Stimulated activated CD4-positive, alpha-beta T cell treated with anti-CD3 and anti-CD28 coated beads, Interleukin-1b, Interleukin-23, amount 100 ng/mL, for 1 hour (primary cell): ENCODE measurements around the gene ZSCAN9.

Experiments used
- DNase-seq, 2 donors: peaks; one replicate each; pipeline ENCODE4 v3.0.0-alpha.2; 2020; ENCODE audit warnings: low read depth in 2 of 2

The ZSCAN9 gene

DNA sequence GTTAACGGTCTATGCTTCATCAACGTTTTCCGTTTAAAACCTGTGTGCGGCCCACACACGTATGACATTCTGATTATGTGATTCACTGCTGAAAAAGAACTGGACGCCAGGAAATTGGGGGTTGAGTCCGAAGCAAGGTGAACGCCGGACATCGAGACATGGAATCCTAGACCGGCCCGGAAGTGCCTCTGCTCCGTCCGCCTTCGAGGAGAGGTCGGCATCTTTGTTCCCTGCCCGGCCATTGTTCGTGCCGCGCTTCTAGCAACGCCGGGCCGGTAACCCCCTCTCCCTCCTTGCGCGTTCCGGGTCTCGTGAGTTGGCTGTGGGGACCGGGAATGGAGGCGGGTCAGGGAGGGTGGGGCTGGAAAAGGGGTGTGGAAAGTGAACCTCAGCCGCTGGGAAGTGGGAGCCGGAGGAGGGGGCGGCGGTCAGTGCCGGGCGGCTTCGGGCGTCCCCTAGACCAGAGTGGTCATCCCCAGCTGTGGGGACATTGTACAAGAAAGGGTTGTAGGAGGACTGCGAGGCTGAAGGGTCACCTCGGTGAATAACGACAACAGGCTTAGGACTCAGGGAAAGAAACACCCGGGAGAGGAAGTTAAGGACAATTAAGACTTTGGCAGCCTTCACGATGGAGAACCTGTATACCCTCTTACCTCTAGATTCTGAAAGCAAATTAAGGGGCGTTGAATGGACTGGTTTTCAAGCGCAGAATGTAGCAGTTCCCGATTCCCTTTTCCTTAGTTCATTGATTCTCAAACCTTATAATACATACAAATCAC, at the start of gene ZSCAN9:
ZSCAN9 (plus strand) TSS at position 220 of the 779 bp plus-strand sequence. CDS start 1,810 bp downstream, outside the sequence.
- no peak for DNase-seq

DNA sequence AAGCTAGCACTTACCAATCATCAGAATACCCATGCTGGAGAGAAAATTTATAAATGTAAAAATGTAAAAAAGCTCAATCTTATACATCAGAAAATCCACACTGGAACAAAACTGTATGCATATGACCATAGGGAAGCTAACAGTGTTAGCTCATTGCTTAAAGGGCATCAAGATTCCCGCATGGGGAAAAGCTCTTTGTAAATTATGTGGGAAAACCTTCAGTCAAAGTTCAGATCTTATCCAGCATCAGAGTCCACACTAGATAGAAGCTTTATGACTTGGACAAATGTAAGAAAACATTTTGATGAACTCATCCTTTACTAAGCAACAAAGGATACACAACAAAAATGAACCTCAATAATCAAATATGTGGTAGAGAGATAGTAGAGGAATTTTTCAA, 48.7 kb upstream of the ZSCAN9 start:
- no peak for DNase-seq

DNA sequence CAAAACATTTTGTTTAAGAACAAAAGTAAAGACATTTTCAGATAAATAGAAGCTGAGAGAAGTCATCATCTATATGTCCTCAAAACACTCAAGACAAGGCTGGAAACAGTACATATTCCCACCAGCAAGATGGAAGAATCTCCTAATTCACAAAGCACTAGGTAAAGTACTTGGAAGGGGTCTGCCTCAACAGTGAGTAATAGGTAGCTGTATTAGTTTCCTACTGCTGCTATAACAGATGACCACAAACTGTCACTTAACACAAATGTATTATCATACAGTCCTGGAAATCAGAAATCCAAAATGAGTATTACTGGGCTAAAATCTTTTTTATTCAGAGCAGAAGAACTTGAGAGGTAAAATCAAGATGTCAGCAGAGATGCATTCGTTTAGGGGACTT, 42.8 kb upstream of the ZSCAN9 start:
- DNase-seq: no peak

DNA sequence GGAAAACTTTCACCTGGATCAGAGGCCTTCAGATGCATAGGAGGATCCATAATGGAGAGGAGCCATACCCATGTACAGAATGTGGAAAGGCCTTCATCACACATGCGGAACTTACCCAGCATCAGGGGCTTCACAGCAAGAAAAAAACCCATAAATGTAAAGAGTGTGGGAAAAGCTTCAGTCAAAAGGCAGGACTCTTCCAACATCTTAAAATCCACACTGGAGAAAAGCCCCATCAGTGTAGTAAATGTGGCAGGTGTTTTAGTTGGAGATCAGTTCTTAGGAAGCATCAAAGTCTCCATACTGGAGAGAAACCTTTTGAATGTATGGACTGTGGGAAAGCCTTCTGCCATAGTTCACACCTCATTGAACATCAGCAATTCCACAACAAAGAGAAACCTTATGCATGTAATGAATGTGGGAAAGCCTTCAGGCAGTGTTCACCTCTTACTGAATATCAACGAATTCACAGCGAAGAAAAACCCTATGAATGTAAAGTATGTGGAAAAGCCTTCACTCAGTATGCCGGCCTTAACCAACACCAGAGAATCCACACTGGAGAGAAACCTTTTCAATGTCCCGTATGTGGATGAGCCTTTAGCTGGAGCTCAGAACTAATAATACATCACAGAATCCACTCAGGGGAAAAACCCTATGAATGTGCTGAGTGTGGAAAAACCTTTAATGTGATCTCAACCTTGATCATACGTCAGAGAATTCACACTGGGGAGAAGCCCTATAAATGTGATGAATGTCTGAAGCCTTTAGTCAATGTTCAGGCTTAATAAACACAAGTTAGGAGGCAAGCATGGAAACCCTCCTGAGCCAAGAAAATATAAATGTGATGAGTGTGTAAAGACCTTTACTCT, 36.7 kb upstream of the ZSCAN9 start:
- DNase-seq: no peak

DNA sequence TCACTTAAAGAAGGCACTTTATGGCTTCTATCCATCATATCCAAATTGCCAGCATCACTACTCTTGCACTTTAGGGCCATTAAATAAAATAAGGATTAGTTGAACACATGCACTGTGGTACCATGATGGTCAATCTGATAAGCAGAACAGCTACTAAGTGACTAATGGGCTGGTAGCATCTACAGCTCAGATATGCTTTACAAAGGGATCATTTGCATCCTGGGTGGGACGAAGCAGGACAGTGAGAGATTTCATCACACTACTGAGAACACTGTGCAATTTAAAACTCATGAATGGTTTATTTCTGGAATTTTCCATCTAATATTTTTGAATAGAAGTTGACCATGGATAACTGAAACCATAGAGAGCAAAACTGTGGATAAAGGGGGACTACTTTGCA, 25.1 kb upstream of the ZSCAN9 start:
- no peak for DNase-seq

DNA sequence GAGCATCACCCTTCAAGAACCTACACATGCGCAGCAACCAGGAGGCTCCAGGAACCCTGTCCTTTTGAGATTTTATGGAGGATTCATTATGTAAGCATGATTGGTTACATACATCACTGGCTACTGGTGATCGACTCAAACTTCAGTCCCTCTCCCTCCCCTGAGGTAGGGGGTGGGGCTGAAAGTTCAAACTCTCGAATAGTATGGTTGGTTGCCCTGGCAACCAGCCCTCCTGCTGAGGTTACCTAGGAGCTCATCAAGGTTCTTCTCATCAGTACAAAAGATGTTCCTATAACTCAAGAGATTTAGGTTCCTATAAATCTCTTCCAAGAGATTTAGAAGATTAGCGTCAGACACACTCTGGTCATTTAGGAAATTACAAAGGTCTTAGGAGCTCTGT, 21.9 kb upstream of the ZSCAN9 start:
- DNase-seq: no peak

DNA sequence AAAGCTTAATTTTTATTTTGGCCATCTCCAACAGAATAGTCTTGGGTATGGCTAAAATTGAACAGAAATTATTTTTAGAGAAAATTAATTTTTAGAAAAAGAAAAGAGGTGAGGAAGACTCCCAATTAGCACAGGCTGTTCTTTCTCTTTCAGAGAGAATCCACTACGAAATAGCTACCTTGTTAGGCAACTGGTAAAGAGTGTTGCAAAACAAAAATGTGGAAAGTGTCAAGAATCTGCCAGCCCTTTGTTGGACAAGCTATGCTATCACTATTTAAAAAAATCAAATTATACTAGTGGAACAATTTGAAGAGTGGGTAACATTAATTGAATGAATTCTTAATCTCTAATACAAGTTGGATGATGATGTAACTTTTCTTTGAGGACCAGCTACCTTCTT, 19.2 kb upstream of the ZSCAN9 start:
- no peak for DNase-seq

DNA sequence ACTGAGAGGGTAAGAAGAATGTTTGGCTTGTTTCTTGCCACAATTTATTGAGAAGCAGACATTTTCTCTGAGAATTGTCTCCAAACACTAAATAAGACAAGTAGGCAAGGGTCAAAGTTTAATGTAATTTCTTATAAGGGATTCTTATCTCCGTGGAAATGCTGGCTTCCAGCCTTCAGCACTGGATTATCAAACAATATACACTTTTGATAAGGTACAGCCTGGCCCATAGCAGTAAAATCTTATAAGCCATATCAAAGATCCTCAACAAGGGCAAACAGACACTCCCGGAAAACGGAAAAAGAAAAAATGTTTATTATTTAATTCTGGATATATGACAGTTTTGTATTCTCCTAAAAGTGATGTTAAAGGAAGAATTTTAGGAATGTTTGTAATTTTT, 18.5 kb upstream of the ZSCAN9 start:
- no peak for DNase-seq

DNA sequence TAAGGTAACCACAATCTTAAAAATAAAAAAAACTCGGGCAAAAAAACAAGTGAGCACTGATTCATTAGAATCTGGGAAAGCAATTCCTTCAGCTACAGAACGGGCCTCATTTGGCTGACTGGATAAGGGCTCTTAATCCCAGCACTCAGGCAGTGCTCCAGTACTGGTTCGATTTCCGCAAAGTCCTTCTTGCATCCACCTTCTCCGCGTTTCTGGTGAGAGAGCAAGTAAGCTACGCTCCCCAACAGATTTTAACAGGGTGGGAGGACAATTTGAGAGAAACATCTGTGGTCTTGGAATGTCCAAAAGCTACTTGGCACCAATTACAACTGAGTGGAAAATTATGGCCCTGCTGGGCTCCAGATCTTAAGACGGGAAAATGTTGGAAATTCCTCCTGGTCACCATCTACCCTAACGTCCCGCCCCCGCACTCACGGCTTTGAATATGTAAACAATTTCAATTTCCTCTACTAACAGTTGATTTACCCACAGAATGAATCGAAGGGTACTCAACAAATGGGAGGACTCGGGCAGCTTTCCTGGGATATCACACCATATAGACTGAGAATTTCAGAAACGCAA, 18.1 kb upstream of the ZSCAN9 start:
- DNase-seq: no peak

DNA sequence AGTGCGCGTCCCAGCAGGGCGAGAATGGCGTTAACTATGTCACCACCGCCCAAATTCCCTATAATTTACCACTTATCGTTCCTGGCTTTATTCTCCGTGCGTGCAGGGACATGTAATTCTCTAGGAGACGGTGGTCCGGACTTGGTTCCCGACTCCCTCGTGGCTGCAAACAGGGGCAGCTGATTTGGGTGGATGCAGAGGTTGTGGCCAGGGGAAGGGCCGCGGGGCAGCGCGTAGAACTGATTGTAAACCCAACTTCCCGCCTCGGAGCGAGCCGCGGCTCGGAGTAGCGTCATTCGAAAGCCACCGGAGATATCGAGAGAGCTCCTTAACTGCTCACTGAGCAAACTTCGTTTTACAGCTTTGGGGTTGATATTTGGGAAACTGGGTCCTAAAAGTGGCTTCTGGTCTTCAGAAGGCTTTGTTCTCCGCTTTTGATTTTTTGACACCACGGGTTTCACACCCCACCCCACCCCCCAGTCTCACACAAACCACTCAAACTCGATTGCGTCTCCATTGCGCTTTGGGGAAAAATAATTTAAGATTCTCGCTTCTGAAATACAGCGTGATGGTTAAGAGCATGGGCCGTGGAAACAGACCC, 17.5 kb upstream of the ZSCAN9 start:
- no peak for DNase-seq

DNA sequence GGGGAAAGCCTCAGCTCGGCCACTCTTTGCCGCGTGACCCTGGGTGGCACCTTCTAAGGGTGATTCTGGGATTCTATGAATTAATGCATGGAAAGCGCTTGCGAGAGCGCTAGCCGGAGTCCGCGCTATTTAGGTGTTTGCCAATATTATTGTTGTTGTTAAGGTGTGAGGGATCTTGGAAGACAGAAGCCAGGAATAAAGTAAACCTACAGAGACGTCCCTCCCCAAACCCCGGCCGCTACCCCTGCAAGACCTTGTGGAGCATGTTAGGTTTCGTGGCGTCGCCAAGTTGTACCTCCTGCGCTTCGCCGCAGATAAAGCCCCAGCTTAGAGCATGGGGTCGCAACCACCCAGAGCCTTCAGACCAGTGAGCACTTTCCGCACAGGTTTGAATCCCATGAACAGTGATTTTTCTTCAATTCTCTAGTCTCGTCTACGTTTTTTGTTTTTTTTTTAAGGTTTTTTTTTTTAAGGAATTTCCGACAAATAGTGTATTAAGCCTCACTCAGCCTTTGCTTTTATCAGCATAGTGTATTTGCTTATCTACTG, 16.9 kb upstream of the ZSCAN9 start:
- no peak for DNase-seq

DNA sequence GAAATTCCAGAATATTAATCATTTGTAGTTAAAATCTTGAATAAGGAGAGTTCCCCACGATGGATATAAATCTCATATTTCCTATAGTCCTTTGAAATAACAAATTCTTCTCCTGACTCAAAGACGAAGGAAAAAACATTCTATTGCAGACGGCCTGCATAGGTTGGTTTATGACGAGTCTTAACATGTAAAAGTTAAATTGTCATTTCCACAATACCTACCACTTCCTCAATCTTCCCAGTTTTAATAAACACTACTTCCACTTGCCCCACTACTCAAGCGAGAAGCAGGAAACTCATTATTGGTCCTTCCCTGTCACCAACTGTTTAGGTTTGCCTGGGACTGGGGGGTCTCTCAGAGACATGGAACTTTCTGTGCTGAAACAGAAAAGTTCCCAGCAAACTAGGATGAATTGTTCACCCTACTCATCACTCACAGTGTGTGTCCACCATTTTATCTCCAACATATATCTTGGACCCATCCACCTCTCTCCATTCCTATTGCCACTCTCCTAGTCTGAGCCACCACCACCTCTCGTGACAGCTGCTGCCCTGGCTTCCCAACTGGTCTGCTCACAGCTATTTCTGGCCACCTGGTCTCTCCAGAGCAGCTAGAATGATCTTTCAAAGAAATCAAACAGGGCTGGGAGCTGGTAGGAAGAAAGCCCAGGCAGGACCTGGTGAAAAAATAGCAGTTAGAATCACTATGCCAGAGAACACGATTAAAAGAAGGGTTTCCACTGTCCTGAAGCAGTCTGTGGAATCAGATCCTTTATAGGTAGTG, 15.1 kb upstream of the ZSCAN9 start:
- DNase-seq: no peak

DNA sequence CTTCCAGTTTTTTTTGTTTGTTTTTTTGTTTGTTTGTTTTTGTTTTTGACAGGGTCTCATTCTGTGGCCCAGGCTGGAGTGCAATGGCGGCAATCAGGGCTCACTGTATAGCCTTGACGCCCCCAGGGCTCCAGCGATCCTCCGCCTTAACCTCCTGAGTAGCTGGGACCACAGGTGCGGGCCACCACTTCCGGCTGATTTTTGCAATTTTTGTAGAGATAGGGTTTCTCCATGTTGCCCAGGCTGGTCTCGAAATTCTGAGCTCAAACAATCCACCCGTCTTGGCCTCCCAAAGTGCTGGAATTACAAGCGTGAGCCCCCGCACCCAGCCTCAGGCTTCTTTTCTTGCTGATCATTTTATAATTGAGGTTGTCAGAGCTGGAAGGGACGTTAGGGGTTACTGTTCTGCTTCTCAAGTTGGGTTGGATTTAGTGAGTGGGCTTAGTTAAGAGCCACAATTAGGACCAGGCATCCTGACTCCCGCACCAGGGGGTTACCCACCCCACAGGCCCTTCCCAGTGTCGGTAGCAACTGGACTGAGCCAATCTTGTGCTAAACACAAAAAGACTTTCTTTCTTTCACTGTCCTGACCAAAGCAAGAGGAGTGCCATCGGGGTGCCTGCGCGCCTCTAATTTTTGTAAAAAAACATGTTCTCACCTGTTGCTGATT, 13.1 kb upstream of the ZSCAN9 start:
- DNase-seq: no peak

DNA sequence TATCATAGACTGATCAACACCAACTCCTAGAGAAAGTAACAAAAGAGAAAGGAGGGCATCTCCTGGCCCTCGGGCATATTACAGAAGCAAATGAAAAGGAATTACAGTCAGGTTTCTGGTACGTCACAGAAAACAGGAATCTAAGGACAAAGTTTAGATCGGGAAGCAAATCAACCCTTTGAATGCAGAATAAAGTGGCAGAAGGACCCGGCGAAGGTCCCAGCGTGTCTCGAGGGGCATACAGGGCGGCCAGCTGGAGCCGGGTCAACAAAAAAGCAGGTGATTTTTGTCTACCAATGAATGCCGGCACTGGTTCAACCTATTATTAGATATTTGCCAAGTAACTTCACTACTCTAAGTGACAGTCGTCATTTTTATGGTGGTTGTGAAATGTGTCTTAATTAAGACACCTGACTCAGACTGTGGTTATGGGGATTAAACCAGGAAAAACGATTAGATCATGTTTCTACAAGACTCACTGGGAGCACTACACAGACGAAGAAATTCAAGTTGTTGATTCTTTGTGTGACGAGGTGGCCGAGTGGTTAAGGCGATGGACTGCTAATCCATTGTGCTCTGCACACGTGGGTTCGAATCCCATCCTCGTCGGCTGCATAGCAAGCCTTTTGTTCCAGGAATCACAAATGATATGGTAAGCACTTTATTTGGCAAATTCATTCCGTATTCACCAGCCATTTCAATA, 12.4 kb upstream of the ZSCAN9 start:
- no peak for DNase-seq

DNA sequence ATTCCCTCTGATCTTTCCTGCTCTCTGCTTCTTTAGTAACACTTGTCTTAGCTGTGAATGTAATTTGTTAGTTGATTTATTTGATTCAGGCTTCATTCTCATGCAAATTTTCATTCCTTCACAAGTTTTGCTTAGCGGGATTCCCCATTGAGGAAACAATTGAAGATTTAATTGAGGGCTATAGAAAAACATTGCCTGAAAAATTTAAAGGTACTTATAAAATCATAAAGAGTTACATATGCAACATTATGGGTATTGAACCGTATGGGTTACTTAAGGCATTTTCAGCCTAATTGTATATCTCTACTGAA, 11.9 kb upstream of the ZSCAN9 start:
- DNase-seq: no peak

DNA sequence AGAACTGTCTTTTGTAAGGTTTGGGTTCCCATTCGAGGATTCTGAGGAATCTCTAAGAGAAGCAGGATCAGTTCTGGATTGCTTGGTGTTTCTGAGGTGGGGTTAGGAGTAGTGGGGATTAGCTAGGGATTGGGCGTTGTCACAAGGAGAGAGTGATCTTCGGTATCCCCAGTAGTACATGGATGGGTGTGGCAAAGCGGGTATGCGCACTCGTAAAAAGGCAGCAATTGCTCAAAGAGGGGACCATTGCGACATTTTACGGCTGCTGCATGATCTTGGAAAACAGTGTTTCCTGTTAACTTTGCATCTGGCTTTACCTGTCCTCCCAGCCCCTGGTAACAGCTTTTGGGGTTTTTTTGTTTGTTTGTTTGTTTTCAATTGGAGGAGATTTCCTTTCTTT, 9.7 kb upstream of the ZSCAN9 start:
- no peak for DNase-seq

DNA sequence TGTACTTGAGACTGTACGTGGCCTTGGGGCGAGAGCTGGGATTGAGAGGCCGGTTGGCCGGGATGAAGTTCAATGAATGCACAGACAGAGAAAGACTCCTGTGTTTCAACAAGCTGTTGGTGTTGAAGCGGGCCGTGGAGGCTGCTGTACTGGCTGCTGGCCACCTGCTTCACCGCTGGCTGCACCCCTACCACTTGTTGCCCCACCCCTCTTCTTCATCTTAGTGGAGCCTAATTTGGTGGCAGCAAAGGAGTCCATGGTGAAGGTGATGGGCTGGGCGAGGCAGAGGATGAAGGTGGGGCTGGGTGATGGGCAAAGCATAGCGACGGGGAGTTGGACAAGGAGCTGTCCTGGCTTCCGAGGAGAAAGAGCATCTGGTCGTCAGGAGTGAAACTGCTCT, 7.2 kb upstream of the ZSCAN9 start:
- DNase-seq: no peak

DNA sequence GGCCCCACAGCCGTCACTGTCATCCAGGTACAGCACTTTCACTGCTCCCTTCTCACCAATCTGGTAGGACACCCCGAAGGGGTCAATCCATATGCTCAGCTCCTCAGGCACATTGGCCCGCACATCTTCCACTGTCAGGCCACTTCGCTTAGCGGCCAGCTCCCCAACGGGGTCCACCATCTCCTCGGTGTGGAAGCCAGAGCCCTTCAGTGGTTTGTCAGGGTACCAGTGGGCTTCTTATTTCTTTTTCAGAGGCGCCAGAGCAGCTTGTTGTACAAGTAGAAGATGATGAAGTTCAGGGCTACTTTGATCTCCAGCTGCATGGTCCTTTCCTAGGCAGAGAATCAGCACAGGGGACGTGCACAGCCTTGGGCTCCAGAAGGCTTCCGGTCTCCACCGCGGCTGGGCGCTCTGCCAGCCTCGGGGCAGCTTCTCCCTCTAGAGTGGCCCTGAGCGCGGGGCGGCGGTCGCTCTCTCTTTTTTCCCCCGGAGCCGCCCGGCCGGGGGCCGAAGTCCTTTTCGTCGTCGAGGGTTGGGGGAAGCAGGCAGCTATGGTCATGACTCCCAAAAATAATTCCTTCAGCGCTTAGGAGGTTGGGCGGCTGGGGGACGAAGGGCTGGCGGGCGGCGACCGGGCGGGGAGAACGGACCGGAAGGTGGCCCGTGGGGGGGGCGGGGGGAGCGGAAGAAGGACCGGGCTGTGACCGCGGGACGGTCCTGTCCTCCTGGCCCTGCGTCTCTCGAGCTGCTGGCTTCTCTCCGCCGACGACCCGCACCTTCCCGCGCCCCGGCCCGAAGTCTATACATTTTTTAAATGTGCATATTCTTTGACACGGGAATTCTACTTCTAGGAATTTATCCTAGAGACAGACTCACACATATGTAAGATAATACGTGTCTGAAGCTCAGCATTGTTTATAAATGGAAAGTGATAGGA, 6.5 kb upstream of the ZSCAN9 start:
- DNase-seq: no peak
